ENCODE measurements around the gene MYOD1. TPM values are rescaled to one million over a fixed set of nuclear protein-coding genes. Genes with fewer than 3 reads are reported as not detected.

The MYOD1 gene
- polyA plus RNA-seq, 6 donors from 2014 or later = not detected

DNA sequence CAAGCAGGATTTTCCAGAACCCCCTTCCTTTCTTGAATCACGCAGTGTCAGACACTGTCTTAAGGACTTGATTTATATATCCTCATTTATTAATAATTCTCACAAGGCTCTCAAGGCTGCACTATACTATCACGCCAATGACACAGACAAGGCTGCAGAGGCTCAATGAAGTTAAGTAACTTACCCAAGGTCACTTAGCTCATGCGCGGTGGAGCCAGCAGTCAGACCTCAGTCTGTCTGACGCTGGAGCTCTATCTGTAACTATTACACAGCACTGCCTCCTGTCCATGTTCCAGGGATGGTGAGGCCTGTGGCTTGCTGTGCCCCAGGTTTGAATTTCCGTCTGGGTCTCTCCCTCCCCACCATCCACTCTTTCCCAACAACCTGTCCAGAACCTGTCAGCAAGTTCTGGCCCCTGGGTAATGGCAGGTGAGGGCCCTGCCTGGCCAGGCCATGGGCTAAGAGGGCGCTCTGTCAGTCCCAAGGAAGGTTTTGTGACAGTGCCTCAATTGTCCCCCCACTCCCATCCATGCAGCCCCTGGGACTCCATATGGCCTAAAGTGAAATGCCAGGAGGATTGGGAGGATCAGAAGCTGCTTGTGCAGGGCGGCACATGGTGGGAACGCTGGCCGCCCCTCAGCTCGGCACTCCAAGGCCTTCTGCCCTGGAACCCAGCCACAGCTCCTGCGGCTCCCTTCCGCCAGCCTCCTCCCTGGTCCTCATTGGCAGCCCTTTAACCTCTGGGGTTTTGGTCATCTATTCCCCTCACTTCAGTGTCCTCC is 23.8 kb downstream of the MYOD1 start:
- Mint-ChIP-seq H3K4me1 (no peaks in the 10 kb centered on the region), H3K27me3 (peaks cover 27 to 45% (median 37%) of the 10 kb centered on the region in 3 donors), H3K27ac (peak overlapping the region in 1 of 6 donors; percentile 56), H3K9me3 (peaks cover 0 to 4% (median 0%) of the 10 kb centered on the region in 7 donors), H3K4me3 (no peak overlapping the region), H3K36me3 (no peaks in the 10 kb centered on the region)
- ATAC-seq (ENCODE audit: low read depth in 2 of 2) (no peak), DNase-seq (no peak)

DNA sequence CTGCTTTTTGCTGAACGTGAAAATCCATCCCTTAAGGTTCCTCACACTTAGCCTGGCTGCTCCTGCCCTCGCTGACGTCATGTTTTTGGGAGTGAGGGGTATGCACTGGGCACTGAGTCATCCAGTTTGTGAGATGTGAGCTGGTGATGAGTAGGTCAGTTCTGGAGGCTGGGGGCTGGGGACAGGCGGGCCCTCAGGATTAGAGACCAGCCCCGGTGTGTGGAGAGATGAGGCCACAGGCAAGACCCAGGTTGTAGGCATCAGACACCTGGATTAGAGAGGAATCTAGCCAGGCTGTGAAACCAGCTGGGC is 24.4 kb downstream of the MYOD1 start:
- Mint-ChIP-seq H3K27me3 (peaks cover 28 to 47% (median 37%) of the 10 kb centered on the region in 3 donors), H3K36me3 (no peaks in the 10 kb centered on the region), H3K27ac (peak overlapping the region in 1 of 6 donors; percentile 19), H3K4me3 (no peak overlapping the region), H3K9me3 (peaks cover 0 to 4% (median 0%) of the 10 kb centered on the region in 7 donors), H3K4me1 (no peaks in the 10 kb centered on the region)
- ATAC-seq (ENCODE audit: low read depth in 2 of 2) (no peak), DNase-seq (no peak)

DNA sequence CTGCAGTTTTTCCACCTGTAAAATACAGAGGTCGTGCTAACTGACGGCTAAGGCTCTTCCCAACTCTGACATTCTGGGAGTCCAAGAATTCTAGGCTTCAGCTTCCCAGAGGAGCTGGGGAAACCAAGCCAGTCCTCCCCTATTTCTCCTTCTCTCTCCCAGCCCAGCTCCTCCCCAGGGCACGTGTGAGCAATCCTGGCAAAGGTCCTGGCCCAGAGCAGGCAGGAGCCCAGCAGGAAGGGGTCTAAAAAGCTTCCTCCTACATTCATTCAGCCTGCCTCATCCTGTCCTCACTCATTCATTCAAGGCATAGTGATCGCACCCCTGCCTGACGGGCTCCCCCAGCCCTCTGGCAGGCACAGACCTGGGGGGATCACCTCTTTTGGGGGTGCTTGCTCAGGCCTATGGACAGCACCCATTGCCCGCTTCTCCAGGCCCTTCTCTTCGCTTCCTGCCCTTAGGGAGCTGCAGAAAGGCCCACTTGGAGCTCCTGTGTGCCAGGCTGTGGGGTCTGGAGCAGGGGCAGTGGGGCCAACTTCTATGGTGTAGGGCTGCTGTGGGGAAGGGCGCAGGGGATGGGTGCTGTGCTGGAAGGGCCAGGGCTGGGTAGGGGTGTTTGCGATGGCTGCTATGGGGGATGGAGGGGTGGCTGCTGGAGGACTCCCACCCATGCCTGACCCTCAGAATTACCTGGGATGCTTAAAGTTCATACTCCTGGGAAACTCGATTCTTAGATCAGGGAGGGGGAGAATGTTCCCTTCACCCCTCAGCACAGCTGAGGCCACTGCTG is 25.0 kb downstream of the MYOD1 start:
- H3K27me3 Mint-ChIP-seq = peaks cover 28 to 47% (median 37%) of the 10 kb centered on the region in 3 donors
- H3K27ac Mint-ChIP-seq = peak overlapping the region in 1 of 6 donors; percentile 19
- no peaks in the 10 kb centered on the region for H3K4me1 Mint-ChIP-seq

DNA sequence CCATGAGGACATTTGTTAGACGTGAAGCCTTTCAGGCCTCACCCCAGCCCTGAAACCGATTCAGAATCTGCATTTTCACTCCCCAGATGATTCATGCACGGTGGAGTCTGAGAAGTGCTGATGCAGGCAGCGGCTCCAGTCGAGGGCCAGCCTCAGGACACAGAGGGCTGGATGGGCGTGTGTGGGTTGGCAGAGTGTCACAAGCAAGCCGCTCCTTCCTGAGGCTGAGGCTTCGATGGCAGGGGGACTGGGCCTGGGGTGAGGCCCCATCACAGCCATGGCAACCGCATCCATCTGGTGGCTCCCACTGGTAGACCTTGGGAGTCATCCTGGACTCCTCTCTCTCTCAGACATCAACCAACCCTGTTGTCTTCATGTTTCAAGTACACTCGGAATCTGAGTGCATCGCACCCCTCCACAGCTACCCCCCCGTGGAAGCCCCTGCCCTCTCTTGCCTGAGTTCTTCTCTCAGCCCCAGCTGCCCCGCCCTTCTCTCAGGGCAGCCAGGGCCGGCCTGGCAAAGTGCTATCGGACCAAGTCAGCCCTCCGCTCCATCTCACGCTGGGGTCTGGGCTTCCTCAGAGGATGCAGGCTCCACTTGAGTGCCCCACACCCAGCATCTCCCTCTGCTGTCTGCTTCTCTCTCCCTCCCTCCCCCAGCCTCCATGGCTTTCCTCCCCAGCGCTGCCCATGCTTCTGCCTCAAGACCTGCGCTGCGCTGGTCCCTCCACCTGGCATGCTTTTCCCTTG is 25.8 kb downstream of the MYOD1 start:
- Mint-ChIP-seq H3K9me3 (peaks cover 0 to 4% (median 0%) of the 10 kb centered on the region in 7 donors), H3K4me3 (no peak overlapping the region), H3K36me3 (no peaks in the 10 kb centered on the region), H3K4me1 (no peaks in the 10 kb centered on the region), H3K27me3 (peaks cover 32 to 47% (median 43%) of the 10 kb centered on the region in 3 donors), H3K27ac (no peak overlapping the region)
- DNase-seq (no peak), ATAC-seq (ENCODE audit: low read depth in 2 of 2) (no peak)

More for the DNA sequence above, 25.0 kb downstream of the MYOD1 start:
- ATAC-seq (ENCODE audit: low read depth in 2 of 2) (no peak), DNase-seq (no peak)
- no peaks in the 10 kb centered on the region for H3K36me3 Mint-ChIP-seq
- peaks cover 0 to 4% (median 0%) of the 10 kb centered on the region in 7 donors for H3K9me3 Mint-ChIP-seq
- H3K4me3 Mint-ChIP-seq = no peak overlapping the region

DNA sequence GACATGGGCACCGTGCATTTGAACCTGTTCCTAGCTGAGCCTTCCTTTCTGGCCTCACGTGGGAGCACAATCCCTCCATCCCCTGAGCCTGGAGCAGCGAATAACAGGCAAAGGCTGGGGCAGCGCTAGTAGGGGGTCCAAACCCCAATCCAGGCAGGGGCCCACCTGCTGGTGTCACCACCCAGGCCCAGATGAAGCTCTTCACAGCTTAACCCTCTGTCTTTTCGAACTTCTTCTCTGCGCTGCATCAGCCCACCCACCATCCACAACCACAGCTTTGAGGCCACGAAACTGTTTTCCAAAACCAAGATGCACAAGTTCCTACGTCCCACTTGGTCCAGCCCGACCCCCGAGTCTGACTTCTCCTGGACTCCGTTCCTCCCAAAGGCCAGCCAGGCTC is 26.7 kb downstream of the MYOD1 start:
- Mint-ChIP-seq H3K4me3 (no peak overlapping the region), H3K27me3 (peaks cover 30 to 52% (median 51%) of the 10 kb centered on the region in 3 donors), H3K4me1 (no peaks in the 10 kb centered on the region), H3K27ac (no peak overlapping the region), H3K9me3 (peaks cover 0 to 4% (median 0%) of the 10 kb centered on the region in 7 donors), H3K36me3 (no peaks in the 10 kb centered on the region)
- DNase-seq (no peak), ATAC-seq (ENCODE audit: low read depth in 2 of 2) (no peak)

DNA sequence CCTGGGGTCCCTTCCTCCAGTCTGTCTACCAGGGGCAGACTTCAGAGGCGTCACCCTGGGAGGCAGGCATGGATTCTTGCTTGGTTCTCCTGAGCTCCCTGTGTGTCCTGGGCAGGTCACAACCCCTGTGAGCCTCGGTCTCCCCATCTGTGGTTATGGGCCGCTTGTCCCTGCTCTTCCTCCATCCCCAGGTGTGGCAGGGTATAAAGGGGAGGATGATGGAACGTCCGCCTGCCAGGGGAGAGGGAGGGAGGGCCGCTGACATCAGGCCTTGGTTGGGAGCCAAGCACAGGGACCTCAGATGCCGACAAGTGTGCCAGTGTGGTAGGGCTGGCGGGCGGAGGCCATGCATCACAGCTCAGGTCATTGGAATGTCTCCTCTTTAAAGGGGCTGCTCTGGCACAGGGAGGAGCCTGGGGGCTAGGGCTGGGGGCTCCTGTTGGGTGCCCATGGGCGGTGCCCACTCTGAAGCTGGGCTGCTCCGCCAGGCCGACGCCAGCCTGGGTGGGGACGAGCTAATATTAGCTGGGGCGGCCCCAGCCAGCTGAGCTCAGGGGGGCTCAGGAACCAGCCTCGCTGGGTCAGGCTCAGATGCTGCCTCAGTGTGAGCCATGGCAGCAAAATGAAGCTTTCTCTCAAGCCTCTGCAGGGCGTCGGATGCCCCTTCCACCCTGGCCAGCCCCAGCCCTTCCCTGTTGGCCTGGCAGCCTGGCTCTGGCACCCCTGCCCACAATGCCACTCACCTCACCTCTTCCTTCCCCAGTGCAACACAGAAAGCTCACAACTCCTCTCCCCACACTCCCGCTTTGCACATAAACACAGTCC is 28.0 kb downstream of the MYOD1 start:
- Mint-ChIP-seq H3K36me3 (no peaks in the 10 kb centered on the region), H3K4me3 (no peak overlapping the region), H3K9me3 (peaks cover 0 to 4% (median 0%) of the 10 kb centered on the region in 7 donors), H3K4me1 (no peaks in the 10 kb centered on the region), H3K27ac (peak overlapping the region in 1 of 6 donors; percentile 49), H3K27me3 (peaks cover 25 to 47% (median 45%) of the 10 kb centered on the region in 3 donors)
- ATAC-seq (ENCODE audit: low read depth in 2 of 2) (no peak), DNase-seq (no peak)

DNA sequence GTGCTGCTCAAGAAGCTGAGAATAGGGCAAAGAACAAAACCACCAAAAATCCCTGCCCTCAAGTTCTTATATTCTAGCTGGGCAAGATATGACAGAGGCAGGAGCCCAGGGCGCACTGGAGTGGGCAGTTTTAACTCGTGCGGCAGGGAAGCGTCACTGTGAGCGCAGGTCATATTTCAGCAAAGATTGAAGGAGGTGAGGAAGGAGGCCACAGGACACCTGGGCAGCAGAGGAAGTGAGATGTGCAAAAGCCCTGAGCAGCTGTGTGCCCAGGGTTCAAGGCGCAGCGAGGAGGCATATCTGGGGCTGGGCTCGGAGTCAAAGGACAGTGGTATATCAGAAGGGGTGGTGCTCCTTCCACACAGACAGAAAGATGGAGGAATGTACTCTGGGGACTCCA is 28.7 kb downstream of the MYOD1 start:
- DNase-seq (no peak), ATAC-seq (ENCODE audit: low read depth in 2 of 2) (no peak)
- Mint-ChIP-seq H3K27ac (no peak overlapping the region), H3K4me1 (no peaks in the 10 kb centered on the region), H3K4me3 (no peak overlapping the region), H3K27me3 (peaks cover 19 to 45% (median 40%) of the 10 kb centered on the region in 3 donors), H3K9me3 (peaks cover 0 to 4% (median 0%) of the 10 kb centered on the region in 7 donors), H3K36me3 (no peaks in the 10 kb centered on the region)

DNA sequence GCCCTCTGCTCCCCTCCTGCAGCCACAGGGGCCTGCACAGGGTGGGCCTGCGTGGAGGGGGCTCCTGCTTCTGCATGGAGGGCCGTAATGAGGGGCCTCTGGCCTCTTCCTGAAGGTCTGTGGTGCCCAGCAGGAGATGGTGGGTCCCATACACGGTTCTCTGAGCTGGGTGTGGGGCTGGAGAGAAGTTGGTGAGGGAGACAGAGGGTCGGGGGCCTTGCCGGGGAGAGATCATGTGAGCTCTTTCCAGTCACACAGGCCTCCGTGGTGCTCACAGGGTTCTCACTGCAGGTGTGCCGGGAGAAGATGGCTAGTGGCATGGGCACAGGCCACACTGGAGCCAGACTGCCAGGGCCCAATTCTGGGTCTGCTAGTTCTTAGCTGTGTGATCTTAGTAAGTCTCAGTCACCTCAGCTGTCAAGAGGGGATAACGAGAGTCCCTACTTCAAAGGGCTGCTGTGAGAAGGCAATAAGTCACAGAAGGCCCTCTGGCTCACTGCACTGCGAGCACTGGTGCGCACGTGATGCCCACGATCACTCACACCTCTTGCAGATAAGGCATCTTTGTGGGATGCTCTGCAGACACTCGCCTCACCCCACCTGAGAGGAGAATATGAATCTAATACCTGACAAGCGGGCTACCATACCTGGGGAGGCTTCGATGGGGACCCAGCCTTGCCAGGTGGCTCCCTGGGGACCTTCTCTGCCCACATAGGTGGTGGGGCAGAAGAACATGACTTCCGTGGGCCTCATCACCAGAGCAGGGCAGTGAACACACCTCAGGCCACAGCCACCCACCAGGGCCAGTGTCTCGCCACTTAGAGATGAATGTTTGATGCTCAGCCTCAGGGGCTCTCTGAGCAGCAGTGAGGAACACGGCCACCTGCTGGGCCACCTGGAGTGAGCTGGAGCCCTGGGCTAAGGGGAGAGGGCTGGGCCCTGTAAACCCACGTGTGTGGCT is 29.7 kb downstream of the MYOD1 start:
- ATAC-seq (ENCODE audit: low read depth in 2 of 2) (no peak), DNase-seq (no peak)
- peaks cover 0 to 4% (median 0%) of the 10 kb centered on the region in 7 donors for H3K9me3 Mint-ChIP-seq
- no peaks in the 10 kb centered on the region for H3K4me1 Mint-ChIP-seq
- peaks cover 19 to 45% (median 39%) of the 10 kb centered on the region in 3 donors for H3K27me3 Mint-ChIP-seq
- H3K4me3 Mint-ChIP-seq = no peak overlapping the region
- no peak overlapping the region for H3K27ac Mint-ChIP-seq
- H3K36me3 Mint-ChIP-seq = no peaks in the 10 kb centered on the region

DNA sequence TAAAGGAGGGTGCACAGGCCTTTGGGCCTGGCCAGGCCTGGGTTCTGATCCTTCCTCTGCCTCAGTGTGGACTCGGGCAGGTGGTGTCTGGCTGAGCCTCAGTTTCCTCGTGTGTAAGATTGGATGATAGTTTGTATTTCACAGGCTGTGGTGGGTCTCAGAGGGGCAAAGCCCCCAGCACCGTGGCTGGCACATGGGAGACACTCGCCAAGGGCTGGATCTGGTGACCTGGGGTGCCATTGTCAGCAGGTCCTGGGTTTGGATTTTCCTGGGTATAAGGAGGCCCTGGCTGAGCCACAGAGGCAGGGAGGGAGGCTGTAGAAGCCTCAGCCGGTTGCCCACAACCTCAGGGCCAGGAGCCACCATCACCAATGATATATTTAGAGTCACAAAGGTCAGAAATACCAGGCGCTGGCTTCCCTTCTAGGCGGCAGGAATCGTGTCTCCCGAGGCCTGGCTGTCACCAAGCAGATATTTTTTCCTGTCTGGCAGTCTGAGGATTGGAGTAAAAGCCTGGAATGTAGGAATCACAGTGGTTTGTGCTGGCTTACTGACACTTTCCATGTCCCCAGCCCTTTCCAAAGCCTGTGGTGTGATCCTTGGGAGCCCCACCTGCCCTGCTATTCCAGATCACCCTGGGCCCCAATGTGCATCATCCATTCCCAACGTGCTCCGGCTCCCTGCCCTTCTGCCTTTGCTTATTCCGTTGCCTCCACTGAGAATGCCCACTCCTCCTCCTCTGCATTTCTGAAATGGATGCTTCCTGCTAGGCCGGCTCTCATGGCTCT is 30.8 kb downstream of the MYOD1 start:
- Mint-ChIP-seq H3K4me3 (peak overlapping the region in 1 of 8 donors; percentile 43), H3K9me3 (peaks cover 0 to 4% (median 0%) of the 10 kb centered on the region in 7 donors), H3K27ac (no peak overlapping the region), H3K27me3 (peaks cover 24 to 46% (median 45%) of the 10 kb centered on the region in 3 donors), H3K36me3 (no peaks in the 10 kb centered on the region), H3K4me1 (no peaks in the 10 kb centered on the region)
- DNase-seq = no peak
- no peak for ATAC-seq (ENCODE audit: low read depth in 2 of 2)

DNA sequence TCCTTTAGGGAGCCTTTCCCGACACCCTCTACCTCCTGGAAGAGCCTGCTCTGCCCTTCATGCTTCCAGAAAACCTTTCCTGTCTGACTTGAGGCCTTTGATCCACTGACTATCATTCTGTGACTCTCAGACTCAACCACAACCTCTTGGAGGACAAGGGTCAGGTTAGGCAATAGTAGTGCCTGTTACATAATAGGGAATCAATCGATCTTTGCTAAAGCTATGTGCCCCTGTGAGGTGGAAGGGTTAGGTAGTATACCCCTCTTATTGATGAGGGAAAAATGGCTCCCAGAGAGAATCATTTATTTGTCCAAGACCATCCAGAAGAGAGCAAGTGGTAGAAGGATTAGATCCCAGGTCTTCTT is 31.4 kb downstream of the MYOD1 start:
- ATAC-seq (ENCODE audit: low read depth in 2 of 2) (no peak), DNase-seq (no peak)
- no peaks in the 10 kb centered on the region for H3K36me3 Mint-ChIP-seq
- no peak overlapping the region for H3K27ac Mint-ChIP-seq
- no peaks in the 10 kb centered on the region for H3K4me1 Mint-ChIP-seq
- peaks cover 24 to 46% (median 45%) of the 10 kb centered on the region in 3 donors for H3K27me3 Mint-ChIP-seq
- peaks cover 0 to 4% (median 0%) of the 10 kb centered on the region in 7 donors for H3K9me3 Mint-ChIP-seq
- H3K4me3 Mint-ChIP-seq = no peak overlapping the region

DNA sequence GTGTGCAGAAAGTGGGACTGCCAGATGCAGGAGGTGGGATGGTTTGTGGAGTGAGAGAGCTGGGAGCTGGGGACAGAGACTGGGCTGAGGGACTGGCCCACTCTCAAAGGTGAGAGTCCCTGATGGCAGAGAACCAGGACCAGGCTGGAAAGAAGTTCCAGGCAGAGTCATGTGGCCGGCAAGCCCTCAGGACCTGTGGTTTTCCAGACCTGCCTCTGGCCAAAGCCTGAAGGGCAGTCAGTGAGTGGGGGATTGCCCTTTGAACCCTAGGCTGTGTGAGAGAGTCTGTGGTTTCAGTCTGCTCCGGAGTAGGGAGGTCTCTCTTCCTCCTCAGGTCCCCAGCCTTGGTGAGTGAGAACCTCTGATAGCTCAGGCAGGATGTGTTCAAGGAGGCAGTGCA is 32.2 kb downstream of the MYOD1 start:
- no peak overlapping the region for H3K4me3 Mint-ChIP-seq
- H3K36me3 Mint-ChIP-seq = no peaks in the 10 kb centered on the region
- H3K27ac Mint-ChIP-seq = no peak overlapping the region
- no peak for ATAC-seq (ENCODE audit: low read depth in 2 of 2)
- H3K27me3 Mint-ChIP-seq = peaks cover 27 to 44% (median 41%) of the 10 kb centered on the region in 3 donors
- H3K9me3 Mint-ChIP-seq = peaks cover 0 to 4% (median 0%) of the 10 kb centered on the region in 7 donors
- no peaks in the 10 kb centered on the region for H3K4me1 Mint-ChIP-seq
- DNase-seq = no peak
